D721Med (cell line): ENCODE data around the gene CASS4.
"Not testable (repeated sequence)": the region's sequence is repeated elsewhere in the genome, so short reads cannot be mapped to it uniquely, and the experiment has no call there.

Experiments used
- DNase-seq: peaks from one replicate; pipeline ENCODE4 v3.0.0; 2011; ENCODE audit warnings: low spot score; ENCODE audit not compliant: insufficient read length
- FAIRE-seq: peaks from 2 replicates; lab custom pipeline; 2011; peaks lifted over from hg19 to GRCh38; lab: Jason Lieb, UNC
- CTCF ChIP-seq: IDR thresholded peaks from 2 replicates; pipeline ENCODE4 v1.5.1; 2012; ENCODE audit warnings: mild to moderate bottlenecking, control low read depth; ENCODE audit not compliant: insufficient read depth; ENCODE audit errors: missing control alignments

Gene CASS4

GRCh38 chr20:56406910-56407309 lies 5.2 kb upstream of the CASS4 start:
- TF ChIP-seq CTCF, result no peak
- no peak for DNase-seq
- no peak for FAIRE-seq

- no peak for FAIRE-seq
- TF ChIP-seq CTCF, result no peak
- no peak for DNase-seq
These were observed 2.5 kb upstream of the CASS4 start for GRCh38 chr20:56409521-56409920.

- DNase-seq, result no peak
- TF ChIP-seq CTCF, result no peak
- FAIRE-seq, result no peak
These were observed 2.1 kb upstream of the CASS4 start for GRCh38 chr20:56409956-56410355.

GRCh38 chr20:56411287-56411686 lies 773 bp upstream of the CASS4 start:
- FAIRE-seq, DNase-seq: not testable (repeated sequence)

GRCh38 chr20:56412473-56412790 lies 372 bp downstream of the CASS4 start:
- DNase-seq (no peak), FAIRE-seq (no peak)
- no peak for TF ChIP-seq CTCF

- no peak for TF ChIP-seq CTCF
- no peak for FAIRE-seq
- no peak for DNase-seq
These were observed 889 bp downstream of the CASS4 start for GRCh38 chr20:56412949-56413348.

GRCh38 chr20:56414842-56415765 lies 3.0 kb downstream of the CASS4 start:
- no peak for DNase-seq

More at GRCh38 chr20:56414842-56415765, 3.0 kb downstream of the CASS4 start:
- FAIRE-seq, result no peak
- TF ChIP-seq CTCF, result no peak
